NCI-H2227 (cell line): ENCODE data around the gene SIRT2.
"Not testable (repeated sequence)": the region's sequence is repeated elsewhere in the genome, so short reads cannot be mapped to it uniquely, and the experiment has no call there.

ENCODE experiments used
- DNase-seq: peaks from one replicate; lab custom pipeline; 2025; ENCODE audit not compliant: unreplicated experiment; lab: John Stamatoyannopoulos, UW

Gene SIRT2

GRCh38 chr19:38830039-38830733, 69.2 kb downstream of the SIRT2 start:
- DNase-seq = no peak

GRCh38 chr19:38829203-38829602, 70.2 kb downstream of the SIRT2 start:
- not testable (repeated sequence) for DNase-seq
